Putamen (tissue), 1 donor: ENCODE results near the gene OSBPL10.

Experiments used
- DNase-seq: peaks from one replicate; pipeline ENCODE4 v3.0.0-alpha.2; 2016; ENCODE audit warnings: low spot score

Gene OSBPL10

GRCh38 chr3:31664031-31664430 is 317.0 kb downstream of the OSBPL10 start:
- DNase-seq: no peak

GRCh38 chr3:31661993-31662670 is 318.9 kb downstream of the OSBPL10 start:
- DNase-seq: no peak

- no peak for DNase-seq
These were observed 319.8 kb downstream of the OSBPL10 start for GRCh38 chr3:31661286-31661685.

GRCh38 chr3:31659246-31659645 is 321.8 kb downstream of the OSBPL10 start:
- DNase-seq: no peak

- DNase-seq: no peak
These were observed 326.1 kb downstream of the OSBPL10 start for GRCh38 chr3:31654998-31655397.

- DNase-seq: no peak
These were observed 327.6 kb downstream of the OSBPL10 start for GRCh38 chr3:31653464-31653863.

GRCh38 chr3:31652296-31652695 is 328.8 kb downstream of the OSBPL10 start:
- DNase-seq: no peak

- no peak for DNase-seq
These were observed 332.6 kb downstream of the OSBPL10 start for GRCh38 chr3:31648286-31648968.

- no peak for DNase-seq
These were observed 335.8 kb downstream of the OSBPL10 start for GRCh38 chr3:31645256-31645655.

GRCh38 chr3:31639828-31640227 is 341.2 kb downstream of the OSBPL10 start:
- DNase-seq: no peak

- DNase-seq: no peak
These were observed 344.2 kb downstream of the OSBPL10 start for GRCh38 chr3:31636694-31637442.

GRCh38 chr3:31636049-31636448 is 345.0 kb downstream of the OSBPL10 start:
- DNase-seq: no peak

- no peak for DNase-seq
These were observed 345.5 kb downstream of the OSBPL10 start for GRCh38 chr3:31635545-31635944.

GRCh38 chr3:31634476-31634875 is 346.6 kb downstream of the OSBPL10 start:
- DNase-seq: no peak

- DNase-seq: no peak
These were observed 352.0 kb downstream of the OSBPL10 start for GRCh38 chr3:31629054-31629453.

GRCh38 chr3:31625358-31625757 is 355.7 kb downstream of the OSBPL10 start:
- DNase-seq: no peak

- no peak for DNase-seq
These were observed 356.9 kb downstream of the OSBPL10 start for GRCh38 chr3:31624083-31624709.

- no peak for DNase-seq
These were observed 358.3 kb downstream of the OSBPL10 start for GRCh38 chr3:31622636-31623288.

GRCh38 chr3:31621314-31621713 is 359.7 kb downstream of the OSBPL10 start:
- no peak for DNase-seq

GRCh38 chr3:31620656-31621055 is 360.4 kb downstream of the OSBPL10 start:
- DNase-seq: no peak

GRCh38 chr3:31616711-31617110 is 364.4 kb downstream of the OSBPL10 start:
- no peak for DNase-seq
